Testis (tissue), 3 donors: ENCODE measurements around the gene LRRC10. TPM values are rescaled to one million over a fixed set of nuclear protein-coding genes. Genes with fewer than 3 reads are reported as not detected.
"Not testable (repeated sequence)": the region's sequence is repeated elsewhere in the genome, so short reads cannot be mapped to it uniquely, and the experiment has no call there.

ENCODE experiments used
- DNase-seq: peaks from one replicate; pipeline ENCODE4 v3.0.0-alpha.2; 2019
- H3K27ac ChIP-seq, 2 donors: fragments of 200-600 bp; sonication (generic); one replicate each; pipeline ENCODE4 v1.5.1; 2019
- H3K27me3 ChIP-seq: fragments of 200-600 bp; sonication (generic); one replicate; pipeline ENCODE4 v1.5.1; 2019
- H3K36me3 ChIP-seq: fragments of 200-600 bp; sonication (generic); one replicate; pipeline ENCODE4 v1.5.1; 2017; ENCODE audit warnings: low read depth; ENCODE audit errors: missing control alignments
- H3K4me1 ChIP-seq: fragments of 200-600 bp; sonication (generic); one replicate; pipeline ENCODE4 v1.5.1; 2019
- H3K4me3 ChIP-seq, 2 donors: fragments of 200-600 bp; sonication (generic); one replicate each; pipeline ENCODE4 v1.5.1; 2017 to 2019
- H3K9me3 ChIP-seq: fragments of 200-600 bp; sonication (generic); one replicate; pipeline ENCODE4 v1.5.1; 2017
- POLR2A ChIP-seq: fragments of 450-650 bp; IDR thresholded peaks from one replicate; pipeline ENCODE4 v1.6.1; 2017; ENCODE audit warnings: antibody characterized with exemption, mild to moderate bottlenecking, moderate library complexity
- WGBS, 2 donors: methylation state at CpG; one replicate each; pipeline ENCODE4 v1.1.5; 2018; 5-methylcytosine and 5-hydroxymethylcytosine counted together
- intact Hi-C: fragments of 100-400 bp; cut with DNase I; formaldehyde crosslinking; loops from one replicate; pipeline ENCODE4 v1.15.1; 2023; ENCODE audit warnings: low total_unique reads
- polyA plus RNA-seq: library from polyadenylated mRNA; stranded (reverse); fragments of 350-450 nt; fragmentation: Illumina TruSeq; extraction: RNeasy Lipid Tissue Mini Kit (QIAGEN cat#74804); gene quantifications from one replicate; pipeline ENCODE4 v1.2.3, GENCODE V29; 2014; ENCODE audit warnings: low read depth, low replicate concordance; ENCODE audit not compliant: insufficient read depth
- total RNA-seq, 2 donors: library from RNA; depleted of rRNA; stranded (reverse); fragments of >200 nt; gene quantifications; one replicate each; pipeline ENCODE4 v1.2.3, GENCODE V29; 2016
- TF ChIP-seq, protein P1 (sequence below), 3 experiments: fragments of 450-650 bp in 2 of 3; fragments of 200-600 bp in 1 of 3; sonication (generic) in 1 of 3; IDR thresholded peaks; one replicate each; pipeline ENCODE4 v1.5.1; 2016 to 2019; ENCODE audit warnings: antibody characterized with exemption in 3 of 3, mild to moderate bottlenecking in 2 of 3, moderate library complexity in 1 of 3

Gene LRRC10
- total and polyA plus RNA-seq, 3 donors from 2014 or later = 0.12 TPM; not detected in 2

DNA sequence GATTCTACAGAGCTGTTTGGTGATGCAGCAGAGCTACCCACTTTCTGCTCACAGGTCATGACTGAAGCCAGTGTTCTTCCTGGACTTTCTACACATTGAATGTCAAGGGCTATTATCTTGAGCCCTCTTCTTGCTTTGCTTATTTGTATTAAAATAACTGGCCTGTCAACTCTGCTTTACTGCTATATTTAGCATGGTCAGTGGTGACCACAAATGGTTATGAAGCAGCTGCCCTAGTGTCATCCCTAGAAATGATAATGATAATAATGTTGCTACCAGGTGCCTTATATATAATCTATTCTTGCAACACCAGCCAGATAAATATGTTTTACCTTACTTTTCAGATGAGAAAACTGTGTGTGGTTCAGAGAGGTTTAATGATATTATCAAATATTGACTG is 2.6 kb upstream of the LRRC10 start:
- Histone ChIP-seq H3K36me3 (no peaks in the 10 kb centered on the region), H3K27me3 (no peaks in the 10 kb centered on the region), H3K4me1 (no peaks in the 10 kb centered on the region), H3K9me3 (no peaks in the 10 kb centered on the region), H3K4me3 (no peak overlapping the region), H3K27ac (no peak overlapping the region)
- intact Hi-C loops = no loop called here
- DNase-seq = no peak
- TF ChIP-seq, protein P1, sequence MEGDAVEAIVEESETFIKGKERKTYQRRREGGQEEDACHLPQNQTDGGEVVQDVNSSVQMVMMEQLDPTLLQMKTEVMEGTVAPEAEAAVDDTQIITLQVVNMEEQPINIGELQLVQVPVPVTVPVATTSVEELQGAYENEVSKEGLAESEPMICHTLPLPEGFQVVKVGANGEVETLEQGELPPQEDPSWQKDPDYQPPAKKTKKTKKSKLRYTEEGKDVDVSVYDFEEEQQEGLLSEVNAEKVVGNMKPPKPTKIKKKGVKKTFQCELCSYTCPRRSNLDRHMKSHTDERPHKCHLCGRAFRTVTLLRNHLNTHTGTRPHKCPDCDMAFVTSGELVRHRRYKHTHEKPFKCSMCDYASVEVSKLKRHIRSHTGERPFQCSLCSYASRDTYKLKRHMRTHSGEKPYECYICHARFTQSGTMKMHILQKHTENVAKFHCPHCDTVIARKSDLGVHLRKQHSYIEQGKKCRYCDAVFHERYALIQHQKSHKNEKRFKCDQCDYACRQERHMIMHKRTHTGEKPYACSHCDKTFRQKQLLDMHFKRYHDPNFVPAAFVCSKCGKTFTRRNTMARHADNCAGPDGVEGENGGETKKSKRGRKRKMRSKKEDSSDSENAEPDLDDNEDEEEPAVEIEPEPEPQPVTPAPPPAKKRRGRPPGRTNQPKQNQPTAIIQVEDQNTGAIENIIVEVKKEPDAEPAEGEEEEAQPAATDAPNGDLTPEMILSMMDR (IDR thresholded peaks at IDR 0.05) = no peak
- no peak for TF ChIP-seq POLR2A

DNA sequence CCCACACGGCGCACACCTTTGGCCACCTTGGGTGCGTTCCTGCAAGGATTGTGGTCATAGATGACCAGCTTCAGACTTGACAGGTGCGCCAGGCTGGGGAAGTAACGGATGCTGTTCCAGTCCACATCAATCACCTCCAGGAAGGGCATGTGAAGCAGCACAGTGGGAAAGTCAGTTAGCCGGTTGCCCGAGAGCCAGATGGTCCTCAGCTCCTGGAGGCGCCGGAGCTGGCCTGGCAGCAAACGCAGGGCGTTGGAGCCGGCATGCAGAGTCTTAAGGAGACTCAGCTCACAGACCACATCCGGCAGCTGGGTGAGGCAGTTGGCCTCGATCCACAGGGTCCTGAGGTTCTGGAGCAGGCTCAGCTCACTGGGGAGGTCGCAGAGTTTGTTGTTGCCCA is 581 bp downstream of the LRRC10 start:
- Histone ChIP-seq H3K4me3 (no peak overlapping the region), H3K27ac (no peak overlapping the region), H3K9me3 (no peaks in the 10 kb centered on the region), H3K27me3 (no peaks in the 10 kb centered on the region), H3K36me3 (no peaks in the 10 kb centered on the region), H3K4me1 (no peaks in the 10 kb centered on the region)
- intact Hi-C loops = no loop called here
- no peak for TF ChIP-seq POLR2A
- TF ChIP-seq, protein P1 (IDR thresholded peaks at IDR 0.05) = no peak
- WGBS, 2 donors = 87 to 96% methylated on average over 8 to 15 of the region's 15 CpGs
- no peak for DNase-seq

DNA sequence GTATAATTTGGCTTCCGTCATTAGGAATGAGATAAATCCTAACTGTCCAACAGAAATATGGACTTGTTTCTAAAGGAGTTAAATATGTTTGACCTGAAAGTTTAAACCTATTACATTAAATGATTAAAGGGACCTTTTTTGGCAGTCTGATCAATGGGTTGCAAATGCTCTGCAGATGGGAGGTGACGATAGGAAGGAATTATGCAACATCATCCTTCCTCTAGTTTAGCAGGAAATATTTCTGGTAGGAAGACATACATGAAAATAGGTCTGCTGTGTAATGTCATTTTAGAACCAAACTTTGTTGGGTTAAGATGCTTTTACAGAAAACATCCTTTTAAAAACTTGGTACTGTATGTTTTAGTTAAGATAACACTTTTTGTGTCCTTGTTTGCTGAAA is 2.6 kb downstream of the LRRC10 start:
- H3K27me3 ChIP-seq = no peaks in the 10 kb centered on the region
- no peaks in the 10 kb centered on the region for H3K36me3 ChIP-seq
- H3K4me1 ChIP-seq = no peaks in the 10 kb centered on the region
- no peak for DNase-seq
- intact Hi-C loops = no loop called here
- WGBS, 2 donors = 78 to 81% methylated on average over 2 of the region's 2 CpGs
- no peak for TF ChIP-seq POLR2A
- TF ChIP-seq, protein P1 (IDR thresholded peaks at IDR 0.05) = no peak
- no peak overlapping the region for H3K4me3 ChIP-seq
- H3K27ac ChIP-seq = no peak overlapping the region
- H3K9me3 ChIP-seq = no peaks in the 10 kb centered on the region

DNA sequence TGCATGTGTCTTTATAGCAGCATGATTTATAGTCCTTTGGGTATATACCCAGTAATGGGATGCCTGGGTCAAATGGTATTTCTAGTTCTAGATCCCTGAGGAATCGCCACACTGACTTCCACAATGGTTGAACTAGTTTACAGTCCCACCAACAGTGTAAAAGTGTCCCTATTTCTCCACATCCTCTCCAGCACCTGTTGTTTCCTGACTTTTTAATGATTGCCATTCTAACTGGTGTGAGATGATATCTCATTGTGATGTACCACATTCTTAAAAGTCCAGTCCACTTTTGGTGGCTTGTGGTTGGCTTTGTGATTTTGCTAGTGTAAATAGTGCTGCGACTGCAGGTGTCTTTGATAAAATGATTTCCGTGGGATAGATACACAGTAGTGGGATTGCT is 6.4 kb downstream of the LRRC10 start:
- H3K9me3 ChIP-seq, H3K27ac ChIP-seq, H3K4me1 ChIP-seq, H3K27me3 ChIP-seq, intact Hi-C loops, H3K4me3 ChIP-seq, H3K36me3 ChIP-seq, DNase-seq: not testable (repeated sequence)
- WGBS, 2 donors = 79% methylated on average over 2 of the region's 3 CpGs

DNA sequence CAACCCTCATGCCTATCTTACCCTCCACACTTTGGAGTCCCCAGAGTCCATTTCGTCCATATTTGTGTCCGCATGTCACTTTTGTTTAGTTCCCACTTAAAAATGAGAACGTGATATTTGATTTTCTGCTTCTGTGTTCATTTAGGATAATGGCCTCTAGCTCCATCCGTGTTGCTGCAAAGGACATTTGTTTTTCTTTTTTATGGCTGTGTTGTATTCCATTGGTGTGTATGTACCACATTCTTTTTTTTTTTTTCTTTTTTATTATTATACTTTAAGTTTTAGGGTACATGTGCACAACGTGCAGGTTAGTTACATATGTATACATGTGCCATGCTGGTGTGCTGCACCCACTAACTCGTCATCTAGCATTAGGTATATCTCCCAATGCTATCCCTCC is 7.2 kb downstream of the LRRC10 start:
- H3K27ac ChIP-seq, H3K36me3 ChIP-seq, H3K27me3 ChIP-seq, intact Hi-C loops, H3K4me3 ChIP-seq, H3K9me3 ChIP-seq, H3K4me1 ChIP-seq, DNase-seq: not testable (repeated sequence)
- WGBS, 2 donors = 97 to 98% methylated on average over 6 of the region's 6 CpGs

DNA sequence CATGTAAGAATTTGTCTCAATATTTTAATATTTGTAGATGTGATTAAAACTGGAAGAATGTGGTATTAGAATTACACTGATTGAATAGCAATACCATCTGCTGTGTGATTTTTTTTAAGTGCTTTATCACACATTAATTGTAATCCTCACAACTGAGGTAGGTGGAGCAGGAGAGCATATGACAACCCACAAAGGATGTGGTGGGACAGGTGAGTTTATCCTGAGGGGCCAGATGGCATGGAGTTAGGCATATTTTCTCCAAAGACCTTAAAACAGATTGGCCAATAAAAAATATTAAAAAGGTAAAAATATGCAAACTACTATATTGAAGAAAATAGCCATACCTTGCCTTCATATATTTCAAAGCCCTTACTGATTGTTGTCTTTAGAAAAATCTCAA is 7.8 kb downstream of the LRRC10 start:
- DNase-seq = no peak
- H3K27ac ChIP-seq = no peak overlapping the region
- no peak overlapping the region for H3K4me3 ChIP-seq
- no peaks in the 10 kb centered on the region for H3K9me3 ChIP-seq
- H3K36me3 ChIP-seq = no peaks in the 10 kb centered on the region
- intact Hi-C loops = no loop called here
- no peaks in the 10 kb centered on the region for H3K4me1 ChIP-seq
- TF ChIP-seq POLR2A = no peak
- TF ChIP-seq, protein P1 (IDR thresholded peaks at IDR 0.05) = no peak
- no peaks in the 10 kb centered on the region for H3K27me3 ChIP-seq
